Sciatic nerve (tissue), 2 donors: Measurements from ENCODE around the gene ZBTB47. TPM values are rescaled to one million over a fixed set of nuclear protein-coding genes. Genes with fewer than 3 reads are reported as not detected.

Experiments used
- ATAC-seq: fragments of 200-7000 bp; cut with Tn5 transposase; one replicate; pipeline ENCODE4 v1.9.1; 2020; ENCODE audit warnings: mild to moderate bottlenecking, moderate library complexity
- DNase-seq: peaks from one replicate; pipeline ENCODE4 v3.0.0-alpha.2; 2020; ENCODE audit warnings: low spot score
- intact Hi-C: fragments of 100-400 bp; cut with DNase I; formaldehyde crosslinking; loops from one replicate; pipeline ENCODE4 v1.14.2; 2022
- total RNA-seq: library from RNA; stranded (reverse); fragmentation: NEBNext Ultra II Directional; extraction: Animal tissue kit (Norgen Biotek cat#: 25700); gene quantifications from one replicate; pipeline ENCODE4 v1.2.1, GENCODE V29; 2021
- donor health status: DM: no; HTN: no; CAD: no.
- donor health status: DM: no; HTN: no; CAD: no.

Gene ZBTB47
- total RNA-seq, 1 donor from 2014 or later: 48.9 TPM

- intact Hi-C loops: no loop called here
- DNase-seq (no peak), ATAC-seq (no peak)
Observed at GRCh38 chr3:42680271-42680670, 26.8 kb downstream of the ZBTB47 start.

GRCh38 chr3:42680806-42681205, 27.3 kb downstream of the ZBTB47 start:
- intact Hi-C loops: no loop called here
- no peak for ATAC-seq
- peak; percentile 15 for DNase-seq

DNA sequence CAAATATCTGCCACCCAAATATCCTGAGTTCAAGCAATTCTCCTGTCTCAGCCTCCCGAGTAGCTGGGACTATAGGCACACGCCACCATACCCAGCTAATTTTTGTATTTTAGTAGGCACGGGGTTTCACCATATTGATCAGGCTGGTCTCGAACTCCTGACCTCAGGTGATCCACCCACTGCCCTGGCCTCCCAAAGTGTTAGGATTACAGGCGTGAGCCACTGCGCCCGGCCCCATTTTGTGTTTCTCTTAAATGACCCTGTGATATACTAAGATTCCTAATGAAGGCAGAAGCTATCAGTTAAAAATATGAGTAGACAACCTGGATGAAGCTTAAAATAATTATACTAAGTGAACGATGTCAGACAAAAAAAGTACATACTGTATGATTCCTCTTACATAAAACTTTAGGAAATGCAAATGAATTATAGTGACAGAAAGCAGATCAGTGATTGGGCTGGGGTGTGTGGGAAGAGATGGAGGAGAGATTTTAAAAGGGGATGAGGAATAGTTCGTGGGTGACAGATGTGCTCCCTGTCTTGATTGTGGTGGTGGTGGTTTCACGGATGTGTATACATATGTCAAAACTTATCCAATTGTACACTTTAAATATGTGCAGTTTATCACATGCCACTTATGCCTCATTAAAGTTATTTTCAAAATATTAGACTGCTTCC, 28.0 kb downstream of the ZBTB47 start:
- intact Hi-C loops: no loop called here
- ATAC-seq: no peak
- no peak for DNase-seq

- DNase-seq (peak; percentile 35), ATAC-seq (no peak)
- intact Hi-C loops: no loop called here
Observed at GRCh38 chr3:42682301-42683070, 29.0 kb downstream of the ZBTB47 start.

DNA sequence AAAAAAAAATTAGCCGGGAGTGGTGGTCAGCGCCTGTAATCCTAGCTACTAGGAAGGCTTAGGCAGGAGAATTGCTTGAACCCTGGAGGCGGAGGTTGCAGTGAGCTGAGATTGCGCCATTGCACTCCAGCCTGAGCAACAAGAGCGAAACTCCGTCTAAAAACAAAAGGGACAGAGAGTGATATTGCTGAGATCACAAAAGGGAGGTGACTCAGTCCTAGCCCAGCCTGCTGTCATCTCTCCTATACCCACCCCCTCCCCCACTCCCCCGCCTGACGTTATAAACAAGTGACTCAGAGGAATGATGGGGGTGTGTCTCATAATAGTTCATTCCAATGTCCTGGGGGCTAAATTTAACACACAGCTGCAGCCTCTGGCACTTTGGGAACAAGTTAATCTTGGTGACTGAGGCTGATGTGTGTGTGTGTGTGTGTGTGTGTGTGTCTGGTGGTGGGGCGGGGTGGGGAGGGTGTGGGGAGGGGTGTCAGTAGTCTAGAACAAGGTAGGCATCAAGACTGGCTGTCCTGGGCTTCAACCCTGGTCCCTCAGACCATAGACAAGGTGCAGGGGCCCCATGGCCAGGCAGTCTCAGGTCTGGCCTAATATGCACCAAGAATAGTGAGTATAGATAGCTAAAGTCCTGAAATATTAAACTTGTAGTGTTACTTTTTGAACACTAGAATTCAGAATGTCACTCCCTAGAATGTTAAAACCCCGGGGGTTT, 30.5 kb downstream of the ZBTB47 start:
- ATAC-seq (peak; percentile 65), DNase-seq (peak; percentile 67)
- intact Hi-C loops: no loop called here

- peak; percentile 6 for DNase-seq
- ATAC-seq: no peak
- intact Hi-C loops: no loop called here
Observed at GRCh38 chr3:42684632-42685362, 31.3 kb downstream of the ZBTB47 start.

GRCh38 chr3:42685363-42685881, 31.9 kb downstream of the ZBTB47 start, which contains the start of gene KLHL40:
Gene KLHL40, plus strand, starts transcription at chr3:42685537. Its CDS starts 82 bp downstream, at chr3:42685619.
- ATAC-seq: no peak
- peak; percentile 40 for DNase-seq
- intact Hi-C loops: no loop called here

- DNase-seq: no peak
- intact Hi-C loops: no loop called here
- ATAC-seq: no peak
Observed at GRCh38 chr3:42685891-42686820, 32.7 kb downstream of the ZBTB47 start.

GRCh38 chr3:42686832-42687650, 33.5 kb downstream of the ZBTB47 start:
- intact Hi-C loops: no loop called here
- DNase-seq: no peak
- no peak for ATAC-seq

DNA sequence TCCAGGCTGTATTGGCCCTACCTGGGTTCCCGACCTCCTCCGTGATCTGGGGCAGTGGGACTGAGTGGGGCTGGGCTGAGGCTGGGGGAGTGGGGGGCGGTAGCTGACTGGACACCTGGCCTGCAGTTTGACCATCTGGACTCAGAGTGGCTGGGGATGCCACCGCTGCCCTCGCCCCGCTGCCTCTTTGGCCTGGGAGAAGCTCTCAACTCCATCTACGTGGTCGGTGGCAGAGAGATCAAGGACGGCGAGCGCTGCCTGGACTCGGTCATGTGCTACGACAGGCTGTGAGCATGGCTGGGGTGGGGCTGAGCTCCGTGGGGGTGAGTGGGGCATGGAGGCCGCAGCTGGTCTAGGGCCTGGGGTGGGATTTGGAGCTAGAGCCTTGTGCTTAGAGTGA, 34.5 kb downstream of the ZBTB47 start:
- ATAC-seq (no peak), DNase-seq (no peak)
- intact Hi-C loops: no loop called here

DNA sequence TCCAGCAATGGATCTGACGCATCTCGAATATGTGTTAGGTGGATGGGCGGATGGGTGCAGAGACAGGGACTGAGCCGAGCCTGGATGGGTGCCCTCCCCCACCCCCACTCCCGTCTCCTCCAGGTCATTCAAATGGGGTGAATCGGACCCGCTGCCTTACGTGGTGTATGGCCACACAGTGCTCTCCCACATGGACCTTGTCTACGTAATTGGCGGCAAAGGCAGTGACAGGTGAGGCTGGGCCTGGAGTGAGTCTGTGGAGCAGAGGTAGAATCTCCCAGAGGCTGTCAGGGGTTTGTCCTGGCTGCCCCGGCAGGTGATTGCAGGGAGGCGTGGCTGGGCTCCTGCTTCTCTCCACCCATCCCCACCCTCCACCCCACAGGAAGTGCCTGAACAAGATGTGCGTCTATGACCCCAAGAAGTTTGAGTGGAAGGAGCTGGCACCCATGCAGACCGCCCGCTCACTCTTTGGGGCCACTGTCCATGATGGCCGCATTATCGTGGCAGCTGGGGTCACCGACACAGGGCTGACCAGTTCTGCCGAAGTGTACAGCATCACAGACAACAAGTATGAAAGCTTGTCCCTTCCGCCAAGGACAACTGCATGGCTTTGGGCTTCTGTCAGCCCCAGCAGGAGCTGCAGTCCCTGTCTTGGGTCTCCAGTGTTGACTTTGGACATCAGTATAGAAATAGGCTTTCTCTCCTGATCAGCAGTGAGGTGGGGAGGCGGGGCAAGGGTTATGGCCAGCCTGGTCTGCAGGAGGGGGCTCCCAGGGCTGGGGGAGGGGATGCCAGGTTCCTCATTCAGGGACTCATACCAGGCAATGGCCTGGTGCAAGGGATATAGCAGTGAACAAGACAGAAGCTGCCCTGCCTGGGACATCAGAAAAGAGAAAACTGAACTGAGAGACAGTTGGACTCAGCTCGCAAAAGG, 35.3 kb downstream of the ZBTB47 start:
- intact Hi-C loops: no loop called here
- ATAC-seq (no peak), DNase-seq (peak; percentile 51)

DNA sequence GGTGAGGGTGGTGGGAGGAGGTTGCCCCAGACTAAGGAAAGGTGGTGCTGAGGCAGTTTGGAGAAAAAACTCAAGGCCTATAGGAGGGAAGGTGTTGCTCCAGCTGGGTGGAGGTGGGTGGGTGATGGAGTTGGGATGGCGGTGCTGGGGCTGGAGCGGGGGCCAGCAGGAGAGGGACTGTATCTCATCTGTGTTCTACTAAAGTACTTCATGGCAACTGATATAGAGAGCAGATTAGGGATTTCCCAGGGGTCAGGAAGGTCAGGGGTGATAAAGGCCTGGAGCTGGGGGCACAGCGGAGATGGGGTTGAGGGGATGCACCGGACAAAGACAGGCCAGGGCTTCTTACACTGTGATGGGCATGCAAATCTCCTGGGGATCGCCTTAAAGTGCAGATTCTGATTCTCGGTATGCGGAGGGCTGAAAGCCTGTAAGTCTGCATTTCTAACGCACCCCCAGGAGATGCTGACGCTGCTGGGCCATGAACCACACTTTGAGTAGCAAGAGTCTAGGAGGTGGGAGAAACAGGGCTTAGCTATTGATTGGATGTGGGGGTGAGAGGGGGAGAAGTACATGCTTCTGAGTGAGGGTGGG, 36.0 kb downstream of the ZBTB47 start:
- DNase-seq (peak; percentile 36), ATAC-seq (no peak)
- intact Hi-C loops: no loop called here

DNA sequence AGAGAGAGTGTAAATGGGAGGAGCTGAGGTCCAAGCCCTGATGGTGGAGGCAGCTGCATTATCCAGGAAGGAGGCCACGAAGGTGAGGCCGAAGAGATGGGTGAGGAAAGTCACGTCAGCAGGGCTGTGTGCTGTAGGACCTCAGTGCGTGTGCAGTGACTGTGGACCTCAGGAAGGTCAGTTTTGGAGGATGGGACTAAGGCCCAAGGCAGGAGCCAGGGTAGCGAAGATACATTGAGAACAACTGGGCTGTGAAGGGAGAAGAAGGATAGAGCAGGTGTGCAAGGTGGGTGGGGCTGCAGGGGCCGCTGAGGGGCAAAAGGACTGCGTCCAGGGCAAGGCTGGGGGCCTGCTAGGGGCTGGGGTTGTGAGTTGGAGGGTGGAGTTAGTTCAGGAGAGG, 36.7 kb downstream of the ZBTB47 start:
- intact Hi-C loops: no loop called here
- peak; percentile 15 for DNase-seq
- ATAC-seq: no peak

DNA sequence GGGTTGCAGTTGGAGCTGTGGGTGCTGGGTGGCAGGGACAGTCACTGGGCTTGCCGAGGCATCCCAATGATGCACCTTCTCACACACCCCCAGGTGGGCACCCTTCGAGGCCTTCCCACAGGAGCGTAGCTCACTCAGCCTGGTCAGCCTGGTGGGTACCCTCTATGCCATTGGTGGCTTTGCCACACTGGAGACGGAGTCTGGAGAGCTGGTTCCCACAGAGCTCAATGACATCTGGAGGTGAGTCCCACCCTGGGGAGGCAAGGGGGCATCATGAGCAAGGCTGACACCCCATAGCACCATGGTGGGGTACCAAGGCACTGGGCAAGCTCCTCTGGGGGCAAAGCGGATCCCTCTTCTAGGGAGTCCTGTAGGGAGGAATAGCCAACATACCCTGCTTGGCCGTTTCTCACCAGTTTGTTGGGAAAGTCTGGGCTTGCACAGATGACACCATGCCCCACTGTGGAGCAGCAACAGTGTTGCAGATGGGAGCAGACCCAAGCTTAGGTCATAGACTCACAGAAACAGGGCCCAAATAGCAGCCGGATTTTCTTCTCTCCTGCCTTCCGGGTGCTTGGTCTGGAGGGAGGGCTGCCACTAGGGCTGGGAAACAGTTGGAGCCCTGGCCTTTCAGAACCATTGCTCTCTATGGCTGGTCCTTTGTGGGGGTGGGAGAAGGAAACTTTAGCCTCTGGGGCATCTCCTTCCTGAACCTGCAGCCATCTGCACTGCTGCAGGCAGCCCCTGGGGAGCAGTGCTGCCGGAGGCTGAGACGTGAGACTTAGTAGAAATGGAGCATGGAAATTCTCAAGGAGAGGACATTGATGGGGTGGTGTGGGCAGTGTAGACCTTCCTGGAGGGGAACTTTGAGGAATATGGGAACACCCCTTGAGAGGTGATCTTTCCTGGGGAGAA, 37.5 kb downstream of the ZBTB47 start:
- peak; percentile 35 for DNase-seq

More for the DNA sequence above, 37.5 kb downstream of the ZBTB47 start:
- intact Hi-C loops: no loop called here
- ATAC-seq: no peak
